Transverse colon (tissue), 4 donors: ENCODE measurements around the gene TPD52L1. TPM values are rescaled to one million over a fixed set of nuclear protein-coding genes. Genes with fewer than 3 reads are reported as not detected.
"Not testable (repeated sequence)": the region's sequence is repeated elsewhere in the genome, so short reads cannot be mapped to it uniquely, and the experiment has no call there.

Experiments used
- DNase-seq: peaks from one replicate; pipeline ENCODE4 v3.0.0-alpha.2; 2019
- H3K27ac ChIP-seq, 4 donors: fragments of 200-600 bp; sonication (generic); 2 replicates each; pipeline ENCODE4 v1.5.1; 2016 to 2018; ENCODE audit warnings: inconsistent platforms in 4 of 4
- H3K27me3 ChIP-seq: fragments of 200-600 bp; sonication (generic); 2 replicates; pipeline ENCODE4 v1.5.1; 2017; ENCODE audit warnings: inconsistent platforms
- H3K36me3 ChIP-seq, 4 donors: fragments of 200-600 bp; sonication (generic); 2 replicates each; pipeline ENCODE4 v1.5.1; 2017 to 2019; ENCODE audit warnings: inconsistent platforms in 4 of 4
- H3K4me1 ChIP-seq, 4 donors: fragments of 200-600 bp; sonication (generic); 2 replicates each; pipeline ENCODE4 v1.5.1; 2017 to 2020; ENCODE audit warnings: inconsistent platforms in 4 of 4
- H3K4me3 ChIP-seq, 4 donors: fragments of 200-600 bp; sonication (generic); 1 replicate in 1 of 4; 2 replicates in 3 of 4; pipeline versions ENCODE4 v1.5.1 to v1.6.1; 2017 to 2019; ENCODE audit warnings: inconsistent platforms in 4 of 4
- H3K9me3 ChIP-seq, 2 donors: fragments of 200-600 bp; sonication (generic); 2 replicates each; pipeline ENCODE4 v1.5.1; 2017 to 2019; ENCODE audit warnings: inconsistent platforms in 2 of 2
- EP300 ChIP-seq: sonication (generic); formaldehyde crosslinking; IDR thresholded peaks from one replicate; pipeline ENCODE4 v1.6.1; 2017; ENCODE audit warnings: antibody characterized with exemption, low read depth
- POLR2A ChIP-seq: fragments of 450-650 bp; IDR thresholded peaks from one replicate; pipeline ENCODE4 v1.6.1; 2016; ENCODE audit warnings: antibody characterized with exemption, mild to moderate bottlenecking, moderate library complexity
- POLR2AphosphoS5 ChIP-seq, 3 donors: sonication (generic); formaldehyde crosslinking; IDR thresholded peaks; one replicate each; pipeline ENCODE4 v1.6.1; 2016; ENCODE audit warnings: antibody characterized with exemption in 3 of 3
- WGBS, 2 donors: methylation state at CpG; one replicate each; pipeline ENCODE4 v1.1.5; 2018; ENCODE audit warnings: low coverage in 1 of 2; 5-methylcytosine and 5-hydroxymethylcytosine counted together
- in situ Hi-C, 4 donors: fragments of 200-750 bp; cut with MboI; loops; one replicate each; pipeline versions ENCODE4 v1.15.0 to v1.15.1; 2017; ENCODE audit warnings: low sequenced_read_pairs in 3 of 4, low pct_ligation_motif_present in 1 of 4, low pct_unique_long_range_greater_than_20kb in 1 of 4
- intact Hi-C: fragments of 100-400 bp; cut with DNase I; formaldehyde crosslinking; loops from one replicate; pipeline ENCODE4 v1.15.1; 2023; ENCODE audit warnings: low total_unique reads
- total RNA-seq, 4 donors: library from RNA; depleted of rRNA; stranded (reverse); fragments of >200 nt; gene quantifications; one replicate each; pipeline ENCODE4 v1.1.0, GENCODE V29; 2016
- TF ChIP-seq, protein P1 (sequence below), 5 experiments: fragments of 200-600 bp in 3 of 5; fragments of 450-650 bp in 2 of 5; sonication (generic) in 3 of 5; IDR thresholded peaks; 1 replicate in 2 of 5; 2 replicates in 3 of 5; pipeline ENCODE4 v1.5.1; 2016 to 2017; ENCODE audit warnings: antibody characterized with exemption in 5 of 5, inconsistent platforms in 3 of 5, mild to moderate bottlenecking in 2 of 5, moderate library complexity in 1 of 5

TPD52L1 gene
- total RNA-seq, 4 donors from 2014 or later, result 2.6 to 96.5 (median 25.2) TPM

DNA sequence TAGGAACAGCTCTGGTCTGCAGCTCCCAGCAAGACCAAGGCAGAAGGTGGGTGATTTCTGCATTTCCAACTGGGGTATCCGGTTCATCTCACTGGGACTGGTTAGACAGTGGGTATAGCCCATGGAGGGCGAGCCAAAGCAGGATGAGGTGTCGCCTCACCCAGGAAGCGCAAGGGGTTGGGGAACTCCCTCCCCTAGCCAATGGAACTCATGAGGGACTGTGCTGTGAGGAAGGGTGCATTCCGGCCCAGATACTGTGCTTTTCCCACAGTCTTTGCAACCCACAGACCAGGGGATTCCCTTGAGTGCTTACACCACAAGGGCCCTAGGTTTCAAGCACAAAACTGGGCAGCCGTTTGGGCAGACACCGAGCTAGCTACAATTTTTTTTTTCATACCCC, 126.4 kb downstream of the TPD52L1 start:
- Histone ChIP-seq H3K4me1 (peaks cover 0 to 6% (median 0%) of the 10 kb centered on the region in 4 donors), H3K27ac (no peak overlapping the region), H3K27me3 (no peaks in the 10 kb centered on the region), H3K36me3 (peaks cover 0 to 14% (median 2%) of the 10 kb centered on the region in 4 donors), H3K4me3 (no peak overlapping the region), H3K9me3 (no peaks in the 10 kb centered on the region)
- 96% methylated on average over 7 of the region's 7 CpGs; no CpG with 5 or more reads in 1 of the 2 donors for WGBS, 2 donors
- TF ChIP-seq, protein P1, sequence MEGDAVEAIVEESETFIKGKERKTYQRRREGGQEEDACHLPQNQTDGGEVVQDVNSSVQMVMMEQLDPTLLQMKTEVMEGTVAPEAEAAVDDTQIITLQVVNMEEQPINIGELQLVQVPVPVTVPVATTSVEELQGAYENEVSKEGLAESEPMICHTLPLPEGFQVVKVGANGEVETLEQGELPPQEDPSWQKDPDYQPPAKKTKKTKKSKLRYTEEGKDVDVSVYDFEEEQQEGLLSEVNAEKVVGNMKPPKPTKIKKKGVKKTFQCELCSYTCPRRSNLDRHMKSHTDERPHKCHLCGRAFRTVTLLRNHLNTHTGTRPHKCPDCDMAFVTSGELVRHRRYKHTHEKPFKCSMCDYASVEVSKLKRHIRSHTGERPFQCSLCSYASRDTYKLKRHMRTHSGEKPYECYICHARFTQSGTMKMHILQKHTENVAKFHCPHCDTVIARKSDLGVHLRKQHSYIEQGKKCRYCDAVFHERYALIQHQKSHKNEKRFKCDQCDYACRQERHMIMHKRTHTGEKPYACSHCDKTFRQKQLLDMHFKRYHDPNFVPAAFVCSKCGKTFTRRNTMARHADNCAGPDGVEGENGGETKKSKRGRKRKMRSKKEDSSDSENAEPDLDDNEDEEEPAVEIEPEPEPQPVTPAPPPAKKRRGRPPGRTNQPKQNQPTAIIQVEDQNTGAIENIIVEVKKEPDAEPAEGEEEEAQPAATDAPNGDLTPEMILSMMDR (IDR thresholded peaks at IDR 0.05), result no peak
- TF ChIP-seq POLR2A, result no peak
- no peak for TF ChIP-seq POLR2AphosphoS5 (IDR thresholded peaks at IDR 0.05)
- TF ChIP-seq EP300, result no peak
- DNase-seq, result no peak
- in situ Hi-C loops (no loop called here), intact Hi-C loops (no loop called here)

DNA sequence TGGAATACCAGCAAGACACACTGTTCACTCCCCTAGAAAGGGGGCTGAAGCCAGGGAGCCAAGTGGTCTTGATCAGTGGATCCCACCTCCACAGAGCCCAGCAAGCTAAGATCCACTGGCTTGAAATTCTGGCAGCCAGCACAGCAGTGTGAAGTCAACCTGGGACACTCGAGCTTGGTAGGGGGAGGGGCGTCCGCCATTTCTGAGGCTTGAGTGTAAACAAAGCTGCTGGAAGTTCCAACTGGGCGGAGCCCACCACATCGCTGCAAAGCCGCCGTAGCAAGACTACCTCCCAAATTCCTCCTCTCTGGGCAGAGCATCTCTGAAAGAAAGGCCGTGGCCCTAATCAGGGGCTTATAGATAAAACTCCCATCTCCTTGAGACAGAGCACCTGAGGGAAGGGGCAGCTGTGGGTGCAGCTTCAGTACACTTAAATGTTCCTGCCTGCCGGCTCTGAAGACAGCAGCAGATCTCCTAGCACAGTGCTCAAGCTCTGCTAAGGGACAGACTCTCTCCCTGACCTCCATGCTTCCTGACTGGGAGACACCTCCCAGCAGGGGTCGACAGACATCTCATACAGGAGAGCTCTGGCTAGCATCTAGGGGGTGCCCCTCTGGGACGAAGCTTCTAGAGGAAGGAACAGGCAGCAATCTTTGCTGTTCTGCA, 126.9 kb downstream of the TPD52L1 start:
- 90% methylated on average over 11 of the region's 11 CpGs; no CpG with 5 or more reads in 1 of the 2 donors for WGBS, 2 donors
- H3K27me3 ChIP-seq, H3K4me3 ChIP-seq, H3K27ac ChIP-seq, intact Hi-C loops, H3K4me1 ChIP-seq, in situ Hi-C loops, H3K9me3 ChIP-seq, DNase-seq: not testable (repeated sequence)
- peaks cover 0 to 19% (median 2%) of the 10 kb centered on the region in 4 donors for H3K36me3 ChIP-seq

DNA sequence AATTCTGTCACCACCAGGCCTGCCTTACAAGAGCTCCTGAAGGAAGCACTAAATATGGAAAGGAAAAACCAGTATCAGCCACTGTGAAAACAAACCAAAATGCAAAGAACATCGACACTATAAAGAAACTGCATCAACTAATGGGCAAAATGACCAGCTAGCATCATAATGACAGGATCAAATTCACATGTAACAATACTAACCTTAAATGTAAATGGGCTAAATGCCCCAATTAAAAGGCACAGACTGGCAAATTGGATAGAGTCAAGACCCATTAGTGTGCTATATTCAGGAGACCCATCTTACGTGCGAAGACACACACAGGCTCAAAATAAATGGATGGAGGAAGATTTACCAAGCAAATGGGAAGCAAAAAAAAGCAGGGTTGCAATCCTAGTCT, 128.9 kb downstream of the TPD52L1 start:
- peaks cover 0 to 37% (median 3%) of the 10 kb centered on the region in 4 donors for H3K36me3 ChIP-seq
- H3K27ac ChIP-seq, in situ Hi-C loops, intact Hi-C loops, H3K9me3 ChIP-seq, H3K27me3 ChIP-seq, H3K4me1 ChIP-seq, DNase-seq, H3K4me3 ChIP-seq: not testable (repeated sequence)
- 96 to 97% methylated on average over 2 to 3 of the region's 3 CpGs for WGBS, 2 donors

- intact Hi-C loops (no loop called here), in situ Hi-C loops (no loop called here)
- 91 to 100% methylated on average over 1 of the region's 1 CpG for WGBS, 2 donors
- no peak for TF ChIP-seq POLR2A
- TF ChIP-seq EP300, result no peak
- no peak for TF ChIP-seq POLR2AphosphoS5 (IDR thresholded peaks at IDR 0.05)
- TF ChIP-seq, protein P1 (IDR thresholded peaks at IDR 0.05), result no peak
- no peak overlapping the region for H3K4me3 ChIP-seq
- H3K27ac ChIP-seq, result no peak overlapping the region
- peaks cover 3 to 9% of the 10 kb centered on the region in 2 donors for H3K9me3 ChIP-seq
- no peak for DNase-seq
- peaks cover 0 to 46% (median 2%) of the 10 kb centered on the region in 4 donors for H3K36me3 ChIP-seq
- H3K27me3 ChIP-seq, result no peaks in the 10 kb centered on the region
- H3K4me1 ChIP-seq, result no peaks in the 10 kb centered on the region
Measured at GRCh38 chr6:125285353-125285752, 131.8 kb downstream of the TPD52L1 start.

- TF ChIP-seq POLR2AphosphoS5 (IDR thresholded peaks at IDR 0.05) (no peak), EP300 (no peak), POLR2A (no peak)
- TF ChIP-seq, protein P1 (IDR thresholded peaks at IDR 0.05), result no peak
- in situ Hi-C loops, result no loop called here
- DNase-seq, result no peak
Measured at GRCh38 chr6:125285936-125286335, 132.4 kb downstream of the TPD52L1 start.

More at GRCh38 chr6:125285936-125286335, 132.4 kb downstream of the TPD52L1 start:
- WGBS, 2 donors, result 90 to 97% methylated on average over 1 of the region's 1 CpG
- H3K27me3 ChIP-seq, result no peaks in the 10 kb centered on the region
- intact Hi-C loops, result no loop called here
- H3K4me3 ChIP-seq, result no peak overlapping the region
- H3K36me3 ChIP-seq, result peaks cover 0 to 47% (median 2%) of the 10 kb centered on the region in 4 donors
- H3K9me3 ChIP-seq, result peaks cover 3 to 9% of the 10 kb centered on the region in 2 donors
- no peak overlapping the region for H3K27ac ChIP-seq
- H3K4me1 ChIP-seq, result no peaks in the 10 kb centered on the region
